H1 (cell line): ENCODE data around the gene HFE. TPM values are rescaled to one million over a fixed set of nuclear protein-coding genes. Genes with fewer than 3 reads are reported as not detected.

Experiments used
- ASH2L ChIP-seq: fragments of 200-600, 300-600 bp; sonication (generic); IDR thresholded peaks from one replicate; pipeline ENCODE4 v1.7.1; 2017; ENCODE audit warnings: low read length
- BRCA1 ChIP-seq: IDR thresholded peaks from 2 replicates; pipeline ENCODE4 v1.6.1; 2012; ENCODE audit warnings: low read depth, low read length, improper control_type of control experiment
- CBX5 ChIP-seq: fragments of 300-800, 300-1000 bp; sonication (generic); IDR thresholded peaks from 2 replicates; pipeline ENCODE4 v1.7.1; 2016; ENCODE audit warnings: antibody characterized with exemption, low read length, low read depth
- CHD2 ChIP-seq: IDR thresholded peaks from 2 replicates; pipeline ENCODE4 v1.6.1; 2012; ENCODE audit warnings: low read length, improper control_type of control experiment
- HDAC6 ChIP-seq: IDR thresholded peaks from one replicate; pipeline ENCODE4 v1.7.1; 2012; ENCODE audit warnings: low read depth, mild to moderate bottlenecking, inconsistent platforms, low read length, moderate library complexity
- MAFK ChIP-seq: IDR thresholded peaks from 2 replicates; pipeline ENCODE4 v1.6.1; 2012; ENCODE audit warnings: low read depth, mild to moderate bottlenecking, improper control_type of control experiment, low read length
- NRF1 ChIP-seq: IDR thresholded peaks from 2 replicates; pipeline ENCODE4 v1.6.1; 2011; ENCODE audit warnings: mild to moderate bottlenecking, low read depth, low read length, improper control_type of control experiment
- POLR2A ChIP-seq, 2 experiments: IDR thresholded peaks; 1 replicate in 1 of 2; 2 replicates in 1 of 2; pipeline ENCODE4 v1.6.1; 2011; ENCODE audit warnings: low read depth in 2 of 2, low read length in 2 of 2, mild to moderate bottlenecking in 2 of 2; ENCODE audit errors: control extremely low read depth in 1 of 2
- SIRT6 ChIP-seq: IDR thresholded peaks from one replicate; pipeline ENCODE4 v1.7.1; 2012; ENCODE audit warnings: low read length, inconsistent platforms
- SIX5 ChIP-seq: IDR thresholded peaks from 2 replicates; pipeline ENCODE4 v1.6.1; 2011; ENCODE audit warnings: mild to moderate bottlenecking, low read depth, low read length
- SP4 ChIP-seq: IDR thresholded peaks from 2 replicates; pipeline ENCODE4 v1.6.1; 2012; ENCODE audit warnings: low read length, inconsistent platforms
- SRF ChIP-seq: IDR thresholded peaks from 2 replicates; pipeline ENCODE4 v1.6.1; 2011; ENCODE audit warnings: mild to moderate bottlenecking, low read depth, low read length, moderate library complexity
- TEAD4 ChIP-seq: IDR thresholded peaks from 2 replicates; pipeline ENCODE4 v1.6.1; 2012; ENCODE audit warnings: low read depth, low read length, inconsistent platforms, mixed read lengths
- ZNF274 ChIP-seq: IDR thresholded peaks from 2 replicates; pipeline ENCODE4 v1.7.0; 2012; ENCODE audit warnings: low read length, borderline replicate concordance; ENCODE audit errors: extremely low read depth
- polyA plus RNA-seq, 7 experiments: library from polyadenylated mRNA; depleted of rRNA in 3 of 7; stranded (reverse) in 5 of 7; unstranded in 2 of 7; fragments of >200 nt in 5 of 7; fragments of 200-250 nt in 2 of 7; gene quantifications; 1 replicate in 5 of 7; 2 replicates in 1 of 7; 4 replicates in 1 of 7; pipeline versions ENCODE4 v1.2.1 to v1.2.3, GENCODE V29; 2011 to 2013; ENCODE audit warnings: missing spikeins in 2 of 7, mixed read lengths in 2 of 7
- total RNA-seq: library from RNA; stranded (reverse); fragmentation: NEBNext Ultra II Directional; extraction: Animal tissue kit (Norgen Biotek cat#: 25700); gene quantifications from 2 replicates; pipeline ENCODE4 v1.2.1, GENCODE V29; 2021
- TF ChIP-seq, protein P1 (sequence below): fragments of 300-600 bp; sonication (generic); IDR thresholded peaks from 2 replicates; pipeline ENCODE4 v1.7.1; 2012; ENCODE audit warnings: low read length, moderate library complexity, mild to moderate bottlenecking, inconsistent platforms; ENCODE audit not compliant: insufficient replicate concordance

Gene HFE
- total and polyA plus RNA-seq, 2 of the 8 experiments (the other 6 are each of a cell fraction or from before 2014, with no cell fraction given) = 1.6 to 2.0 TPM

DNA sequence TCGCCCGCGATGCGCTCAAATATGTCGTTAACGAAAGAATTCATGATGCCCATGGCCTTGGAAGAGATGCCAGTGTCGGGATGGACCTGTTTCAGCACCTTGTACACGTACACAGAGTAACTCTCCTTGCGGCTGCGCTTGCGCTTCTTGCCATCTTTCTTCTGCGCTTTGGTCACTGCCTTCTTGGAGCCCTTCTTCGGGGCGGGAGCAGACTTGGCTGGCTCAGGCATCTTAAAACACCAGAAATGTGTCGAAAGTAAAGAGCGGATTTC lies 36.4 kb downstream of the HFE start (continued):
- TF ChIP-seq, protein P1, sequence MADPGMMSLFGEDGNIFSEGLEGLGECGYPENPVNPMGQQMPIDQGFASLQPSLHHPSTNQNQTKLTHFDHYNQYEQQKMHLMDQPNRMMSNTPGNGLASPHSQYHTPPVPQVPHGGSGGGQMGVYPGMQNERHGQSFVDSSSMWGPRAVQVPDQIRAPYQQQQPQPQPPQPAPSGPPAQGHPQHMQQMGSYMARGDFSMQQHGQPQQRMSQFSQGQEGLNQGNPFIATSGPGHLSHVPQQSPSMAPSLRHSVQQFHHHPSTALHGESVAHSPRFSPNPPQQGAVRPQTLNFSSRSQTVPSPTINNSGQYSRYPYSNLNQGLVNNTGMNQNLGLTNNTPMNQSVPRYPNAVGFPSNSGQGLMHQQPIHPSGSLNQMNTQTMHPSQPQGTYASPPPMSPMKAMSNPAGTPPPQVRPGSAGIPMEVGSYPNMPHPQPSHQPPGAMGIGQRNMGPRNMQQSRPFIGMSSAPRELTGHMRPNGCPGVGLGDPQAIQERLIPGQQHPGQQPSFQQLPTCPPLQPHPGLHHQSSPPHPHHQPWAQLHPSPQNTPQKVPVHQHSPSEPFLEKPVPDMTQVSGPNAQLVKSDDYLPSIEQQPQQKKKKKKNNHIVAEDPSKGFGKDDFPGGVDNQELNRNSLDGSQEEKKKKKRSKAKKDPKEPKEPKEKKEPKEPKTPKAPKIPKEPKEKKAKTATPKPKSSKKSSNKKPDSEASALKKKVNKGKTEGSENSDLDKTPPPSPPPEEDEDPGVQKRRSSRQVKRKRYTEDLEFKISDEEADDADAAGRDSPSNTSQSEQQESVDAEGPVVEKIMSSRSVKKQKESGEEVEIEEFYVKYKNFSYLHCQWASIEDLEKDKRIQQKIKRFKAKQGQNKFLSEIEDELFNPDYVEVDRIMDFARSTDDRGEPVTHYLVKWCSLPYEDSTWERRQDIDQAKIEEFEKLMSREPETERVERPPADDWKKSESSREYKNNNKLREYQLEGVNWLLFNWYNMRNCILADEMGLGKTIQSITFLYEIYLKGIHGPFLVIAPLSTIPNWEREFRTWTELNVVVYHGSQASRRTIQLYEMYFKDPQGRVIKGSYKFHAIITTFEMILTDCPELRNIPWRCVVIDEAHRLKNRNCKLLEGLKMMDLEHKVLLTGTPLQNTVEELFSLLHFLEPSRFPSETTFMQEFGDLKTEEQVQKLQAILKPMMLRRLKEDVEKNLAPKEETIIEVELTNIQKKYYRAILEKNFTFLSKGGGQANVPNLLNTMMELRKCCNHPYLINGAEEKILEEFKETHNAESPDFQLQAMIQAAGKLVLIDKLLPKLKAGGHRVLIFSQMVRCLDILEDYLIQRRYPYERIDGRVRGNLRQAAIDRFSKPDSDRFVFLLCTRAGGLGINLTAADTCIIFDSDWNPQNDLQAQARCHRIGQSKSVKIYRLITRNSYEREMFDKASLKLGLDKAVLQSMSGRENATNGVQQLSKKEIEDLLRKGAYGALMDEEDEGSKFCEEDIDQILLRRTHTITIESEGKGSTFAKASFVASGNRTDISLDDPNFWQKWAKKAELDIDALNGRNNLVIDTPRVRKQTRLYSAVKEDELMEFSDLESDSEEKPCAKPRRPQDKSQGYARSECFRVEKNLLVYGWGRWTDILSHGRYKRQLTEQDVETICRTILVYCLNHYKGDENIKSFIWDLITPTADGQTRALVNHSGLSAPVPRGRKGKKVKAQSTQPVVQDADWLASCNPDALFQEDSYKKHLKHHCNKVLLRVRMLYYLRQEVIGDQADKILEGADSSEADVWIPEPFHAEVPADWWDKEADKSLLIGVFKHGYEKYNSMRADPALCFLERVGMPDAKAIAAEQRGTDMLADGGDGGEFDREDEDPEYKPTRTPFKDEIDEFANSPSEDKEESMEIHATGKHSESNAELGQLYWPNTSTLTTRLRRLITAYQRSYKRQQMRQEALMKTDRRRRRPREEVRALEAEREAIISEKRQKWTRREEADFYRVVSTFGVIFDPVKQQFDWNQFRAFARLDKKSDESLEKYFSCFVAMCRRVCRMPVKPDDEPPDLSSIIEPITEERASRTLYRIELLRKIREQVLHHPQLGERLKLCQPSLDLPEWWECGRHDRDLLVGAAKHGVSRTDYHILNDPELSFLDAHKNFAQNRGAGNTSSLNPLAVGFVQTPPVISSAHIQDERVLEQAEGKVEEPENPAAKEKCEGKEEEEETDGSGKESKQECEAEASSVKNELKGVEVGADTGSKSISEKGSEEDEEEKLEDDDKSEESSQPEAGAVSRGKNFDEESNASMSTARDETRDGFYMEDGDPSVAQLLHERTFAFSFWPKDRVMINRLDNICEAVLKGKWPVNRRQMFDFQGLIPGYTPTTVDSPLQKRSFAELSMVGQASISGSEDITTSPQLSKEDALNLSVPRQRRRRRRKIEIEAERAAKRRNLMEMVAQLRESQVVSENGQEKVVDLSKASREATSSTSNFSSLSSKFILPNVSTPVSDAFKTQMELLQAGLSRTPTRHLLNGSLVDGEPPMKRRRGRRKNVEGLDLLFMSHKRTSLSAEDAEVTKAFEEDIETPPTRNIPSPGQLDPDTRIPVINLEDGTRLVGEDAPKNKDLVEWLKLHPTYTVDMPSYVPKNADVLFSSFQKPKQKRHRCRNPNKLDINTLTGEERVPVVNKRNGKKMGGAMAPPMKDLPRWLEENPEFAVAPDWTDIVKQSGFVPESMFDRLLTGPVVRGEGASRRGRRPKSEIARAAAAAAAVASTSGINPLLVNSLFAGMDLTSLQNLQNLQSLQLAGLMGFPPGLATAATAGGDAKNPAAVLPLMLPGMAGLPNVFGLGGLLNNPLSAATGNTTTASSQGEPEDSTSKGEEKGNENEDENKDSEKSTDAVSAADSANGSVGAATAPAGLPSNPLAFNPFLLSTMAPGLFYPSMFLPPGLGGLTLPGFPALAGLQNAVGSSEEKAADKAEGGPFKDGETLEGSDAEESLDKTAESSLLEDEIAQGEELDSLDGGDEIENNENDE = no peak
- no peak for TF ChIP-seq TEAD4
- no peak for TF ChIP-seq MAFK
- TF ChIP-seq SIRT6 = peak; percentile 91
- TF ChIP-seq SIX5 = no peak
- TF ChIP-seq ZNF274 = no peak
- no peak for TF ChIP-seq BRCA1
- no peak for TF ChIP-seq CHD2
- TF ChIP-seq POLR2A (IDR thresholded peaks at IDR 0.05; ENCODE audit: control extremely low read depth in 1 of 2, low read depth in 2 of 2, low read length in 2 of 2) = peak in 1 of 2 experiments; percentile 89; a peak in 2 of 3 replicates
- no peak for TF ChIP-seq ASH2L
- no peak for TF ChIP-seq HDAC6
- no peak for TF ChIP-seq SRF
- no peak for TF ChIP-seq CBX5
- TF ChIP-seq NRF1 = no peak
- 0 out of 2 replicates have a peak, but pooled peaks have one; percentile 28 for TF ChIP-seq SP4
